ENCODE measurements around the gene AKR1B1. TPM values are rescaled to one million over a fixed set of nuclear protein-coding genes. Genes with fewer than 3 reads are reported as not detected.

AKR1B1 gene
- total RNA-seq, 1 experiment from 2014 or later, result 166 TPM

DNA sequence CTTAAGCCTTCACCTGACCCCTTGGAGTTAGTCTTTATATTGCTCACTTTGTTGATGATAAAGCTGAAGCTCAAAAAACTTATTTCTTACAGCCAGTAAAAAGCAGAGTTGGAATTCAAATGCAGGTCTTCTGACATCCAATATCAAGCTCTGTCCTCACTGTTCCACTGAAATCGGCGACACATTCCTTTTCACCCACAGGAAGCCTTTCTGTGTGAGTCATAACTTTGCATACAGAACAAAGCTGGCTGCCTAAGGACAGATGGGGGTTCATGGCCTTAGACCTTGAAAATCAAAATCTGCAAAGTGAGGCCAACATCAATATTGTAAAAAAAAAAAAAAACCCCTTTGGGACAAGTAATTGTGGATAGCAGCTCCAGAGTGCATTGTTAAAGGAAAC, 21.8 kb upstream of the AKR1B1 start:
- Mint-ChIP-seq H3K27ac (peak overlapping the region in 2 of 3 experiments; percentile 54 to 78; a peak in 2 of 7 replicates), H3K4me3 (no peak overlapping the region), H3K4me1 (peaks cover 8 to 16% of the 10 kb centered on the region in 2 experiments), H3K27me3 (ENCODE audit: low read depth) (no peaks in the 10 kb centered on the region), H3K9me3 (peaks cover 0 to 2% of the 10 kb centered on the region in 2 experiments; a peak in 1 of 5 replicates), H3K36me3 (ENCODE audit: insufficient read depth in 1 of 3, low read depth in 3 of 3) (no peaks in the 10 kb centered on the region)
- Histone ChIP-seq H2BK15ac (ENCODE audit: low read depth, low read length) (no peak overlapping the region), H2BK5ac (ENCODE audit: insufficient read length, low read length) (no peak overlapping the region), H3K56ac (ENCODE audit: insufficient read length, low read depth, low read length) (no peak overlapping the region), H2AK5ac (ENCODE audit: insufficient read length, low read length) (no peak overlapping the region), H3K79me1 (ENCODE audit: insufficient read depth, low read depth, low read length, poor library complexity, severe bottlenecking) (no peaks in the 10 kb centered on the region), H3K27ac (ENCODE audit: insufficient read length, low read depth, low read length) (no peak overlapping the region), H3K23me2 (ENCODE audit: insufficient read length, low read depth, low read length, poor library complexity, severe bottlenecking) (no peaks in the 10 kb centered on the region), H3K18ac (ENCODE audit: insufficient read length, low read depth, low read length) (no peak overlapping the region), H3K4ac (ENCODE audit: low read depth, low read length) (no peak overlapping the region), H3K9me3 (ENCODE audit: control insufficient read depth, low read depth, low read length) (no peaks in the 10 kb centered on the region), H3K4me1 (ENCODE audit: insufficient read depth, low read length) (no peaks in the 10 kb centered on the region), H4K91ac (ENCODE audit: insufficient read length, low read depth, low read length) (no peak overlapping the region), H3K4me2 (ENCODE audit: insufficient read depth, insufficient read length, low read length) (no peak overlapping the region), H4K8ac (replicated peaks; ENCODE audit: insufficient read length, low read depth, low read length) (no peak overlapping the region), H4K5ac (ENCODE audit: insufficient read length, low read depth, low read length) (no peak overlapping the region), H2BK12ac (ENCODE audit: insufficient read length, low read depth, low read length) (no peak overlapping the region), H2BK120ac (ENCODE audit: low read depth, low read length, poor library complexity, severe bottlenecking) (no peak overlapping the region), H3K14ac (ENCODE audit: insufficient read depth, low read length) (no peak overlapping the region), H3K79me2 (ENCODE audit: insufficient read depth, low read length) (no peaks in the 10 kb centered on the region), H3K27me3 (ENCODE audit: insufficient read depth, low read length) (no peaks in the 10 kb centered on the region), H2AFZ (ENCODE audit: low read length) (no peak overlapping the region), H2BK20ac (ENCODE audit: low read depth, low read length, poor library complexity, severe bottlenecking) (no peak overlapping the region), H3T11ph (ENCODE audit: low read length) (no peak overlapping the region), H4K20me1 (ENCODE audit: control insufficient read depth, insufficient read depth, insufficient read length) (no peaks in the 10 kb centered on the region), H3K23ac (ENCODE audit: insufficient read length, low read depth, low read length) (no peak overlapping the region), H3K9ac (ENCODE audit: extremely low read depth, insufficient read length, low read length) (no peak overlapping the region)
- whole genome bisulfite sequencing (ENCODE audit: extremely low coverage, insufficient read length, low lambda C conversion rate), result no CpG with 5 or more reads among the region's 2 CpGs
- peak; percentile 42 for DNase-seq
- TF ChIP-seq, protein P1, sequence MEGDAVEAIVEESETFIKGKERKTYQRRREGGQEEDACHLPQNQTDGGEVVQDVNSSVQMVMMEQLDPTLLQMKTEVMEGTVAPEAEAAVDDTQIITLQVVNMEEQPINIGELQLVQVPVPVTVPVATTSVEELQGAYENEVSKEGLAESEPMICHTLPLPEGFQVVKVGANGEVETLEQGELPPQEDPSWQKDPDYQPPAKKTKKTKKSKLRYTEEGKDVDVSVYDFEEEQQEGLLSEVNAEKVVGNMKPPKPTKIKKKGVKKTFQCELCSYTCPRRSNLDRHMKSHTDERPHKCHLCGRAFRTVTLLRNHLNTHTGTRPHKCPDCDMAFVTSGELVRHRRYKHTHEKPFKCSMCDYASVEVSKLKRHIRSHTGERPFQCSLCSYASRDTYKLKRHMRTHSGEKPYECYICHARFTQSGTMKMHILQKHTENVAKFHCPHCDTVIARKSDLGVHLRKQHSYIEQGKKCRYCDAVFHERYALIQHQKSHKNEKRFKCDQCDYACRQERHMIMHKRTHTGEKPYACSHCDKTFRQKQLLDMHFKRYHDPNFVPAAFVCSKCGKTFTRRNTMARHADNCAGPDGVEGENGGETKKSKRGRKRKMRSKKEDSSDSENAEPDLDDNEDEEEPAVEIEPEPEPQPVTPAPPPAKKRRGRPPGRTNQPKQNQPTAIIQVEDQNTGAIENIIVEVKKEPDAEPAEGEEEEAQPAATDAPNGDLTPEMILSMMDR (conservative IDR thresholded peaks at IDR 0.05), result no peak

All from H9 (cell line).